K562 (cell line): Measurements from ENCODE around the gene ASB6. TPM values are rescaled to one million over a fixed set of nuclear protein-coding genes. Genes with fewer than 3 reads are reported as not detected.

ENCODE experiments used
- ATAC-seq: fragments of 200-7000 bp; cut with Tn5 transposase; 3 replicates; pipeline ENCODE4 v1.9.1; 2020; ENCODE audit warnings: moderate library complexity
- BruUV-seq: library from RNA; stranded (reverse); fragments of 400-500 nt; replicated peaks from 2 replicates; lab custom pipeline; 2021; lab: Mats Ljungman, UMichigan
- CTCF ChIA-PET: fragments of 300-600 bp; formaldehyde crosslinking; extraction: SDS; loops from one replicate; lab custom pipeline; 2021; ENCODE audit warnings: low intra/inter-chr PET ratio; lab: Yijun Ruan, JAX
- POLR2A ChIA-PET: fragments of 300-600, 350-650 bp; sonication (Branson Sonifier 250); formaldehyde crosslinking; extraction: SDS; loops from one replicate; lab custom pipeline; 2021; ENCODE audit warnings: antibody characterized with exemption, inconsistent platforms; lab: Yijun Ruan, JAX
- DNase-seq, 4 experiments: peaks; one replicate each; pipeline versions ENCODE4 v3.0.0 to v3.0.0-alpha.2; 2011 to 2018; ENCODE audit warnings: low spot score in 3 of 4, mixed read lengths in 3 of 4; ENCODE audit errors: extremely low read depth in 1 of 4
- FAIRE-seq: peaks from 2 replicates; lab custom pipeline; 2011; peaks lifted over from hg19 to GRCh38; lab: Jason Lieb, UNC
- H2AFZ ChIP-seq: 2 replicates; pipeline ENCODE4 v1.6.0; 2011; ENCODE audit warnings: low read depth, low read length, control low read depth, inconsistent platforms
- H3K27ac ChIP-seq: fragments of 200-600 bp; 3 replicates; pipeline ENCODE4 v1.8.0; 2011; ENCODE audit warnings: low read depth, mild to moderate bottlenecking, control low read depth, inconsistent platforms, low read length, moderate library complexity, mixed read lengths; ENCODE audit errors: extremely low read depth
- H3K27me3 ChIP-seq, 2 experiments: fragments of 300-600 bp in 1 of 2; 2 replicates in 1 of 2; 3 replicates in 1 of 2; pipeline versions ENCODE4 v1.6.0 to v1.8.0; 2011; ENCODE audit warnings: inconsistent platforms in 2 of 2, low read length in 2 of 2, mild to moderate bottlenecking in 1 of 2, mixed read lengths in 1 of 2, moderate library complexity in 1 of 2; ENCODE audit not compliant: control insufficient read depth in 2 of 2, insufficient read depth in 2 of 2
- H3K36me3 ChIP-seq: fragments of 300-600 bp; 3 replicates; pipeline ENCODE4 v1.8.0; 2011; ENCODE audit warnings: mild to moderate bottlenecking, low read length, inconsistent platforms; ENCODE audit not compliant: control insufficient read depth, insufficient read depth
- H3K4me1 ChIP-seq, 2 experiments: fragments of 200-600 bp in 1 of 2; replicated peaks in 1 of 2; 2 replicates in 1 of 2; 3 replicates in 1 of 2; pipeline versions ENCODE4 v1.5.1 to v1.8.0; 2011; ENCODE audit warnings: inconsistent platforms in 2 of 2, low read length in 2 of 2, mild to moderate bottlenecking in 1 of 2, mixed read lengths in 1 of 2, moderate library complexity in 1 of 2; ENCODE audit not compliant: control insufficient read depth in 2 of 2, insufficient read depth in 2 of 2
- H3K4me2 ChIP-seq: 2 replicates; pipeline ENCODE4 v1.6.1; 2011; ENCODE audit warnings: low read length, control low read depth, inconsistent platforms, mixed read lengths; ENCODE audit not compliant: insufficient read depth
- H3K4me3 ChIP-seq: fragments of 200-600 bp; sonication (generic), shearing (Covaris generic); 2 replicates; pipeline ENCODE4 v1.5.1; 2016; ENCODE audit warnings: control low read depth, inconsistent platforms
- H3K79me2 ChIP-seq: fragments of 200-600 bp; 3 replicates; pipeline ENCODE4 v1.8.0; 2011; ENCODE audit warnings: low read length, inconsistent platforms; ENCODE audit not compliant: control insufficient read depth, insufficient read depth
- H3K9ac ChIP-seq, 2 experiments: 2 replicates each; pipeline versions ENCODE4 v1.6.0 to v1.6.1; 2011; ENCODE audit warnings: low read depth in 2 of 2, low read length in 2 of 2, control low read depth in 1 of 2, inconsistent platforms in 1 of 2, mild to moderate bottlenecking in 1 of 2, mixed read lengths in 1 of 2; ENCODE audit not compliant: insufficient read depth in 1 of 2
- H3K9me1 ChIP-seq: one replicate; pipeline ENCODE4 v1.6.0; 2011; ENCODE audit warnings: inconsistent platforms, mild to moderate bottlenecking, low read length, moderate library complexity; ENCODE audit not compliant: control insufficient read depth, insufficient read depth
- H3K9me3 ChIP-seq: replicated peaks from 2 replicates; pipeline ENCODE4 v1.5.1; 2011; ENCODE audit warnings: low read depth, low read length, inconsistent platforms; ENCODE audit not compliant: control insufficient read depth, insufficient read depth
- H4K20me1 ChIP-seq: replicated peaks from 2 replicates; pipeline ENCODE4 v1.6.1; 2011; ENCODE audit warnings: low read length, inconsistent platforms, mixed read lengths; ENCODE audit not compliant: control insufficient read depth, insufficient read depth
- NBN ChIP-seq: fragments of 450-650 bp; IDR thresholded peaks from 2 replicates; pipeline ENCODE4 v1.6.1; 2016; ENCODE audit warnings: low read depth, mild to moderate bottlenecking
- NEUROD1 ChIP-seq: fragments of 150-350 bp; IDR thresholded peaks from 2 replicates; pipeline ENCODE4 v1.6.1; 2014; ENCODE audit warnings: borderline replicate concordance, low read length, low read depth; ENCODE audit not compliant: partially characterized antibody
- NFE2 ChIP-seq: IDR thresholded peaks from 2 replicates; pipeline ENCODE4 v1.6.1; 2014; ENCODE audit warnings: antibody characterized with exemption, low read depth
- PATZ1 ChIP-seq: fragments of 250-450 bp; sonication (Bioruptor Pico); IDR thresholded peaks from 2 replicates; pipeline ENCODE4 v1.5.0; 2020; ENCODE audit warnings: mild to moderate bottlenecking, borderline replicate concordance
- SMARCB1 ChIP-seq: IDR thresholded peaks from 2 replicates; pipeline ENCODE4 v1.6.1; 2011; ENCODE audit warnings: improper control_type of control experiment, low read depth; ENCODE audit not compliant: insufficient read length
- SRF ChIP-seq, 2 experiments: fragments of 250-450, 450-650 bp in 1 of 2; sonication (Bioruptor Pico) in 1 of 2; sonication (generic) in 1 of 2; formaldehyde crosslinking; IDR thresholded peaks; 2 replicates each; pipeline versions ENCODE4 v1.5.0 to v1.5.1; 2020 to 2022; ENCODE audit warnings: mild to moderate bottlenecking in 1 of 2, missing genetic modification reagents in 1 of 2
- ZNF133 ChIP-seq: fragments of 250-450 bp; sonication (Bioruptor Pico); IDR thresholded peaks from 2 replicates; pipeline ENCODE4 v1.4.0; 2020; ENCODE audit warnings: mild to moderate bottlenecking
- ZNF197 ChIP-seq: fragments of 200-800 bp; sonication (Bioruptor generic); IDR thresholded peaks from 2 replicates; pipeline ENCODE4 v1.6.1; 2016; ENCODE audit warnings: low read depth, missing genetic modification characterization, missing compliant biosample characterization
- ZNF212 ChIP-seq: fragments of 450-650 bp; formaldehyde crosslinking; IDR thresholded peaks from 2 replicates; pipeline ENCODE4 v1.4.0; 2020; ENCODE audit warnings: mild to moderate bottlenecking
- ZNF24 ChIP-seq: fragments of 450-650 bp; IDR thresholded peaks from 2 replicates; pipeline ENCODE4 v1.6.1; 2016
- ZNF398 ChIP-seq: fragments of 250-450 bp; sonication (Bioruptor Pico); IDR thresholded peaks from 2 replicates; pipeline ENCODE4 v1.8.0; 2021; ENCODE audit warnings: moderate library complexity, mild to moderate bottlenecking, inconsistent platforms
- ZNF436 ChIP-seq: fragments of 250-450, 450-650 bp; sonication (Bioruptor Pico); formaldehyde crosslinking; IDR thresholded peaks from 2 replicates; pipeline ENCODE4 v1.7.0; 2020; ENCODE audit warnings: mild to moderate bottlenecking
- ZNF79 ChIP-seq: fragments of 250-450 bp; sonication (Bioruptor Pico); IDR thresholded peaks from 2 replicates; pipeline ENCODE4 v1.4.0; 2020; ENCODE audit warnings: low read depth, mild to moderate bottlenecking, moderate library complexity
- WGBS: fragments of 100-300 bp; shearing (Covaris generic); methylation state at CpG from one replicate; pipeline ENCODE4 v1.1.6; 2016; ENCODE audit warnings: low coverage, mixed read lengths; ENCODE audit not compliant: insufficient coverage; ENCODE audit errors: missing lambda C conversion rate; 5-methylcytosine and 5-hydroxymethylcytosine counted together
- in situ Hi-C: fragments of 300-500 bp; cut with MboI; formaldehyde crosslinking; loops from 4 replicates; pipeline ENCODE4 v1.15.0; 2018; ENCODE audit warnings: inconsistent platforms, mixed read lengths
- intact Hi-C: fragments of 100-400 bp; cut with micrococcal nuclease; formaldehyde crosslinking; loops from 2 replicates; pipeline ENCODE4 v1.14.2; 2022
- polyA plus RNA-seq, 8 experiments: library from polyadenylated mRNA; depleted of rRNA in 4 of 8; stranded (reverse) in 5 of 8; unstranded in 3 of 8; fragments of >200 nt; fragmentation: Nextera tagmentation in 2 of 8; fragmentation: Illumina TruSeq in 1 of 8; extraction: Ambion mirVana in 2 of 8; extraction: Trizol in 1 of 8; gene quantifications; 2 replicates each; pipeline versions ENCODE4 v1.2.1 to v1.2.3, GENCODE V29; 2011 to 2014; ENCODE audit warnings: inconsistent platforms in 1 of 8, missing spikeins in 1 of 8
- total RNA-seq, 7 experiments: library from RNA; depleted of rRNA in 6 of 7; stranded (reverse); fragments of >200 nt in 6 of 7; fragmentation: Illumina TruSeq in 2 of 7; extraction: Trizol in 2 of 7; gene quantifications; 2 replicates each; pipeline versions ENCODE4 v1.2.1 to v1.2.3, GENCODE V29; 2011 to 2021; ENCODE audit warnings: low replicate concordance in 1 of 7

The ASB6 gene
- total and polyA plus RNA-seq, 9 of the 15 experiments (the other 6 are each of a cell fraction or from before 2014, with no cell fraction given), result 0.92 to 17.8 (median 11.3) TPM

- no peaks in the 10 kb centered on the region for H3K79me2 ChIP-seq
- no TSS peak for BruUV-seq
- 55% methylated on average over 5 of the region's 5 CpGs for WGBS
Observed at GRCh38 chr9:129591916-129592315, 50.0 kb downstream of the ASB6 start.

GRCh38 chr9:129590466-129590865, 51.5 kb downstream of the ASB6 start:
- POLR2A ChIA-PET, result interaction anchor here (1.1 kb wide), 1 partner anchor 412 kb away, joined by 3 read pairs; the partner anchor contains the start of gene IER5L
- Histone ChIP-seq H3K9ac (no peak overlapping the region), H3K9me3 (no peaks in the 10 kb centered on the region), H2AFZ (no peak overlapping the region), H3K27ac (no peak overlapping the region), H4K20me1 (no peaks in the 10 kb centered on the region), H3K4me2 (no peak overlapping the region), H3K27me3 (no peaks in the 10 kb centered on the region), H3K4me3 (no peak overlapping the region), H3K36me3 (no peaks in the 10 kb centered on the region), H3K4me1 (peaks cover 24 to 32% of the 10 kb centered on the region in 2 experiments), H3K79me2 (no peaks in the 10 kb centered on the region), H3K9me1 (no peaks in the 10 kb centered on the region)
- TF ChIP-seq ZNF436 (CRISPR knock-in tag), result no peak
- TF ChIP-seq NFE2, result no peak
- TF ChIP-seq ZNF398 (CRISPR knock-in tag), result no peak
- TF ChIP-seq ZNF197 (CRISPR knock-in tag), result no peak
- no peak for TF ChIP-seq ZNF79 (CRISPR knock-in tag)
- no peak for TF ChIP-seq PATZ1
- TF ChIP-seq ZNF212, result no peak
- TF ChIP-seq NBN, result no peak
- no peak for TF ChIP-seq NEUROD1
- in situ Hi-C loops (no loop called here), intact Hi-C loops (loop anchor here (10.0 kb wide), 1 partner anchor 186 kb away; no protein-coding TSS in a partner anchor)
- ATAC-seq (no peak), FAIRE-seq (no peak), DNase-seq (no peak)
- CTCF ChIA-PET, result no interaction called here
- BruUV-seq, result no TSS peak
- WGBS, result 76% methylated on average over 6 of the region's 6 CpGs

More at GRCh38 chr9:129591916-129592315, 50.0 kb downstream of the ASB6 start:
- Histone ChIP-seq H3K27ac (no peak overlapping the region), H2AFZ (no peak overlapping the region), H3K4me3 (no peak overlapping the region), H3K4me2 (no peak overlapping the region), H3K9me1 (no peaks in the 10 kb centered on the region), H3K4me1 (peaks cover 27 to 36% of the 10 kb centered on the region in 2 experiments), H4K20me1 (no peaks in the 10 kb centered on the region), H3K9me3 (no peaks in the 10 kb centered on the region), H3K27me3 (no peaks in the 10 kb centered on the region), H3K9ac (no peak overlapping the region), H3K36me3 (no peaks in the 10 kb centered on the region)
- CTCF ChIA-PET, result no interaction called here
- in situ Hi-C loops, result no loop called here
- TF ChIP-seq SRF (CRISPR knock-in tag; IDR thresholded peaks at IDR 0.05), result 0 out of 4 replicates have a peak, but pooled peaks of 1 of the 2 experiments have one; percentile 56
- TF ChIP-seq ZNF24, result 0 out of 2 replicates have a peak, but pooled peaks have one; percentile 14
- TF ChIP-seq SMARCB1, result no peak
- no peak for TF ChIP-seq ZNF133 (CRISPR knock-in tag)
- intact Hi-C loops, result loop anchor here (10.0 kb wide), 1 partner anchor 187 kb away; no protein-coding TSS in a partner anchor
- ATAC-seq, result no peak
- DNase-seq, result no peak
- POLR2A ChIA-PET, result interaction anchor here (0.7 to 1.0 kb wide), 2 partner anchors 21 to 30 kb away, joined by 3 to 9 read pairs; no protein-coding TSS in a partner anchor
- no peak for FAIRE-seq
